Transverse colon (tissue), 4 donors: Measurements from ENCODE around the gene SMIM11. TPM values are rescaled to one million over a fixed set of nuclear protein-coding genes. Genes with fewer than 3 reads are reported as not detected.

Experiments
- DNase-seq: peaks from one replicate; pipeline ENCODE4 v3.0.0-alpha.2; 2019
- H3K27ac ChIP-seq, 4 donors: fragments of 200-600 bp; sonication (generic); 2 replicates each; pipeline ENCODE4 v1.5.1; 2016 to 2018; ENCODE audit warnings: inconsistent platforms in 4 of 4
- H3K27me3 ChIP-seq: fragments of 200-600 bp; sonication (generic); 2 replicates; pipeline ENCODE4 v1.5.1; 2017; ENCODE audit warnings: inconsistent platforms
- H3K36me3 ChIP-seq, 4 donors: fragments of 200-600 bp; sonication (generic); 2 replicates each; pipeline ENCODE4 v1.5.1; 2017 to 2019; ENCODE audit warnings: inconsistent platforms in 4 of 4
- H3K4me1 ChIP-seq, 4 donors: fragments of 200-600 bp; sonication (generic); 2 replicates each; pipeline ENCODE4 v1.5.1; 2017 to 2020; ENCODE audit warnings: inconsistent platforms in 4 of 4
- H3K4me3 ChIP-seq, 4 donors: fragments of 200-600 bp; sonication (generic); 1 replicate in 1 of 4; 2 replicates in 3 of 4; pipeline versions ENCODE4 v1.5.1 to v1.6.1; 2017 to 2019; ENCODE audit warnings: inconsistent platforms in 4 of 4
- H3K9me3 ChIP-seq, 2 donors: fragments of 200-600 bp; sonication (generic); 2 replicates each; pipeline ENCODE4 v1.5.1; 2017 to 2019; ENCODE audit warnings: inconsistent platforms in 2 of 2
- CTCF ChIP-seq, 5 experiments: fragments of 200-600 bp in 3 of 5; fragments of 450-650 bp in 2 of 5; sonication (generic) in 3 of 5; IDR thresholded peaks; 1 replicate in 2 of 5; 2 replicates in 3 of 5; pipeline ENCODE4 v1.5.1; 2016 to 2017; ENCODE audit warnings: antibody characterized with exemption in 5 of 5, inconsistent platforms in 3 of 5, mild to moderate bottlenecking in 2 of 5, moderate library complexity in 1 of 5
- EP300 ChIP-seq: sonication (generic); formaldehyde crosslinking; IDR thresholded peaks from one replicate; pipeline ENCODE4 v1.6.1; 2017; ENCODE audit warnings: antibody characterized with exemption, low read depth
- POLR2A ChIP-seq: fragments of 450-650 bp; IDR thresholded peaks from one replicate; pipeline ENCODE4 v1.6.1; 2016; ENCODE audit warnings: antibody characterized with exemption, mild to moderate bottlenecking, moderate library complexity
- POLR2AphosphoS5 ChIP-seq, 3 donors: sonication (generic); formaldehyde crosslinking; IDR thresholded peaks; one replicate each; pipeline ENCODE4 v1.6.1; 2016; ENCODE audit warnings: antibody characterized with exemption in 3 of 3
- WGBS, 2 donors: methylation state at CpG; one replicate each; pipeline ENCODE4 v1.1.5; 2018; ENCODE audit warnings: low coverage in 1 of 2; 5-methylcytosine and 5-hydroxymethylcytosine counted together
- in situ Hi-C, 4 donors: fragments of 200-750 bp; cut with MboI; loops; one replicate each; pipeline versions ENCODE4 v1.15.0 to v1.15.1; 2017; ENCODE audit warnings: low sequenced_read_pairs in 3 of 4, low pct_ligation_motif_present in 1 of 4, low pct_unique_long_range_greater_than_20kb in 1 of 4
- intact Hi-C: fragments of 100-400 bp; cut with DNase I; formaldehyde crosslinking; loops from one replicate; pipeline ENCODE4 v1.15.1; 2023; ENCODE audit warnings: low total_unique reads
- total RNA-seq, 4 donors: library from RNA; depleted of rRNA; stranded (reverse); fragments of >200 nt; gene quantifications; one replicate each; pipeline ENCODE4 v1.1.0, GENCODE V29; 2016

The SMIM11 gene
- total RNA-seq, 4 donors from 2014 or later, result 2.2 to 11.7 (median 5.1) TPM

- WGBS, 2 donors, result 72% methylated on average over 6 of the region's 6 CpGs; no CpG with 5 or more reads in 1 of the 2 donors
- DNase-seq, result no peak
- intact Hi-C loops (no loop called here), in situ Hi-C loops (no loop called here)
- Histone ChIP-seq H3K4me3 (no peak overlapping the region), H3K27ac (no peak overlapping the region), H3K36me3 (no peaks in the 10 kb centered on the region), H3K4me1 (peaks cover 0 to 5% (median 0%) of the 10 kb centered on the region in 4 donors), H3K27me3 (no peaks in the 10 kb centered on the region), H3K9me3 (no peaks in the 10 kb centered on the region)
- TF ChIP-seq POLR2AphosphoS5 (IDR thresholded peaks at IDR 0.05) (no peak), CTCF (IDR thresholded peaks at IDR 0.05) (no peak), POLR2A (no peak), EP300 (no peak)
Observed at GRCh38 chr21:34335316-34335715, 40.0 kb upstream of the SMIM11 start.

- TF ChIP-seq CTCF (IDR thresholded peaks at IDR 0.05) (no peak), POLR2A (no peak), POLR2AphosphoS5 (IDR thresholded peaks at IDR 0.05) (no peak), EP300 (no peak)
- DNase-seq, result no peak
Observed at GRCh38 chr21:34336245-34336644, 39.1 kb upstream of the SMIM11 start.

GRCh38 chr21:34336756-34337391 is 38.4 kb upstream of the SMIM11 start:
- H3K27ac ChIP-seq, result peak overlapping the region in 3 of 4 donors; percentile 4 to 55 (median 6)
- no peaks in the 10 kb centered on the region for H3K9me3 ChIP-seq
- no peaks in the 10 kb centered on the region for H3K36me3 ChIP-seq
- in situ Hi-C loops (no loop called here), intact Hi-C loops (no loop called here)
- WGBS, 2 donors, result 77 to 83% methylated on average over 3 to 13 of the region's 13 CpGs
- H3K4me3 ChIP-seq, result no peak overlapping the region
- peaks cover 0 to 5% (median 0%) of the 10 kb centered on the region in 4 donors for H3K4me1 ChIP-seq
- no peaks in the 10 kb centered on the region for H3K27me3 ChIP-seq
- DNase-seq, result no peak
- TF ChIP-seq CTCF (IDR thresholded peaks at IDR 0.05), result no peak
- TF ChIP-seq POLR2A, result no peak
- no peak for TF ChIP-seq EP300
- no peak for TF ChIP-seq POLR2AphosphoS5 (IDR thresholded peaks at IDR 0.05)

More at GRCh38 chr21:34336245-34336644, 39.1 kb upstream of the SMIM11 start:
- 70 to 86% methylated on average over 1 to 5 of the region's 5 CpGs for WGBS, 2 donors
- no peaks in the 10 kb centered on the region for H3K27me3 ChIP-seq
- H3K27ac ChIP-seq, result peak overlapping the region in 3 of 4 donors; percentile 4 to 55 (median 6)
- intact Hi-C loops (no loop called here), in situ Hi-C loops (no loop called here)
- H3K4me1 ChIP-seq, result peaks cover 0 to 5% (median 0%) of the 10 kb centered on the region in 4 donors
- H3K4me3 ChIP-seq, result no peak overlapping the region
- no peaks in the 10 kb centered on the region for H3K36me3 ChIP-seq
- H3K9me3 ChIP-seq, result no peaks in the 10 kb centered on the region

GRCh38 chr21:34337741-34338140 is 37.6 kb upstream of the SMIM11 start:
- in situ Hi-C loops (no loop called here), intact Hi-C loops (no loop called here)
- peak overlapping the region in 1 of 4 donors; percentile 55 for H3K27ac ChIP-seq
- no peak for TF ChIP-seq POLR2AphosphoS5 (IDR thresholded peaks at IDR 0.05)
- TF ChIP-seq CTCF (IDR thresholded peaks at IDR 0.05), result no peak
- no peak for TF ChIP-seq POLR2A
- no peak for TF ChIP-seq EP300
- WGBS, 2 donors, result 53 to 80% methylated on average over 1 to 6 of the region's 6 CpGs
- no peaks in the 10 kb centered on the region for H3K27me3 ChIP-seq
- no peaks in the 10 kb centered on the region for H3K36me3 ChIP-seq
- DNase-seq, result no peak
- H3K9me3 ChIP-seq, result no peaks in the 10 kb centered on the region
- H3K4me3 ChIP-seq, result no peak overlapping the region
- H3K4me1 ChIP-seq, result peaks cover 0 to 5% (median 0%) of the 10 kb centered on the region in 4 donors
